Smooth muscle cell (in vitro differentiated cells): ENCODE data around the gene CACFD1. TPM values are rescaled to one million over a fixed set of nuclear protein-coding genes. Genes with fewer than 3 reads are reported as not detected.

Experiments used
- DNase-seq: peaks from one replicate; lab custom pipeline; 2025; ENCODE audit not compliant: unreplicated experiment; lab: John Stamatoyannopoulos, UW
- H2AFZ ChIP-seq: fragments of 200-600 bp; sonication (generic); 2 replicates; pipeline ENCODE4 v1.6.0; 2016; ENCODE audit warnings: antibody characterized with exemption, low read depth, mild to moderate bottlenecking
- H3F3A ChIP-seq: fragments of 200-600 bp; sonication (generic); 2 replicates; pipeline ENCODE4 v1.6.0; 2017; ENCODE audit warnings: antibody characterized with exemption, low read depth
- H3K27ac ChIP-seq: fragments of 200-600 bp; sonication (generic); 2 replicates; pipeline ENCODE4 v1.5.1; 2016; ENCODE audit warnings: low read depth, mild to moderate bottlenecking
- H3K27me3 ChIP-seq: fragments of 200-600 bp; sonication (generic); 2 replicates; pipeline ENCODE4 v1.6.1; 2016; ENCODE audit warnings: low read depth, mild to moderate bottlenecking
- H3K36me3 ChIP-seq: fragments of 200-600 bp; sonication (generic); 2 replicates; pipeline ENCODE4 v1.5.1; 2016; ENCODE audit warnings: low read depth
- H3K4me1 ChIP-seq: fragments of 200-600 bp; sonication (generic); 2 replicates; pipeline ENCODE4 v1.5.1; 2016; ENCODE audit warnings: low read depth
- H3K4me2 ChIP-seq: fragments of 200-600 bp; sonication (generic); 2 replicates; pipeline ENCODE4 v1.6.0; 2016; ENCODE audit warnings: mild to moderate bottlenecking
- H3K4me3 ChIP-seq: fragments of 200-600 bp; sonication (generic); 2 replicates; pipeline ENCODE4 v1.5.1; 2016; ENCODE audit warnings: mild to moderate bottlenecking
- H3K79me2 ChIP-seq: fragments of 200-600 bp; sonication (generic); 2 replicates; pipeline ENCODE4 v1.6.0; 2016; ENCODE audit warnings: low read depth, mild to moderate bottlenecking
- H3K9ac ChIP-seq: fragments of 200-600 bp; sonication (generic); 2 replicates; pipeline ENCODE4 v1.6.0; 2016; ENCODE audit warnings: low read depth
- H3K9me3 ChIP-seq: fragments of 200-600 bp; sonication (generic); replicated peaks from 2 replicates; pipeline ENCODE4 v1.5.1; 2016; ENCODE audit warnings: low read depth
- H4K20me1 ChIP-seq: fragments of 200-600 bp; sonication (generic); 2 replicates; pipeline ENCODE4 v1.6.0; 2016; ENCODE audit warnings: low read depth
- CTCF ChIP-seq: fragments of 200-600 bp; sonication (generic); IDR thresholded peaks from 2 replicates; pipeline ENCODE4 v1.5.1; 2017; ENCODE audit warnings: borderline replicate concordance, mild to moderate bottlenecking, antibody characterized with exemption; ENCODE audit not compliant: insufficient read depth, poor library complexity, severe bottlenecking
- WGBS: methylation state at CpG from one replicate; pipeline ENCODE4 v1.1.7; 2016; ENCODE audit warnings: low lambda C conversion rate; 5-methylcytosine and 5-hydroxymethylcytosine counted together
- polyA plus RNA-seq: library from polyadenylated mRNA; unstranded; fragments of >200 nt; fragmentation: Nextera tagmentation; extraction: Ambion mirVana; gene quantifications from 2 replicates; pipeline ENCODE4 v1.2.1, GENCODE V29; 2016
- total RNA-seq: library from RNA; depleted of rRNA; stranded (reverse); fragments of >200 nt; gene quantifications from 2 replicates; pipeline ENCODE4 v1.2.3, GENCODE V29; 2014

The CACFD1 gene
- total and polyA plus RNA-seq, 2 experiments from 2014 or later = 5.8 to 27.1 TPM

- DNase-seq = no peak
- Histone ChIP-seq H3F3A (peaks cover 5% of the 10 kb centered on the region), H3K4me2 (peak overlapping the region; percentile 49), H3K9me3 (no peaks in the 10 kb centered on the region), H4K20me1 (no peaks in the 10 kb centered on the region), H3K27me3 (no peaks in the 10 kb centered on the region), H3K9ac (no peak overlapping the region), H3K79me2 (no peaks in the 10 kb centered on the region), H2AFZ (peak overlapping the region; percentile 0), H3K27ac (no peak overlapping the region), H3K4me3 (no peak overlapping the region), H3K4me1 (peaks cover 12% of the 10 kb centered on the region), H3K36me3 (no peaks in the 10 kb centered on the region)
- 22% methylated on average over 26 of the region's 26 CpGs for WGBS
- no peak for TF ChIP-seq CTCF
Measured at GRCh38 chr9:133509179-133510083, 49.7 kb downstream of the CACFD1 start.

- no peaks in the 10 kb centered on the region for H3K9me3 ChIP-seq
- H3K27ac ChIP-seq = no peak overlapping the region
- no peaks in the 10 kb centered on the region for H3K27me3 ChIP-seq
- no peaks in the 10 kb centered on the region for H3F3A ChIP-seq
- peaks cover 12% of the 10 kb centered on the region for H3K4me1 ChIP-seq
- 89% methylated on average over 19 of the region's 27 CpGs for WGBS
- H3K4me3 ChIP-seq = no peak overlapping the region
- TF ChIP-seq CTCF = no peak
- no peak overlapping the region for H3K9ac ChIP-seq
- no peak for DNase-seq
- no peak overlapping the region for H3K4me2 ChIP-seq
- H4K20me1 ChIP-seq = no peaks in the 10 kb centered on the region
- no peak overlapping the region for H2AFZ ChIP-seq
- no peaks in the 10 kb centered on the region for H3K79me2 ChIP-seq
- H3K36me3 ChIP-seq = no peaks in the 10 kb centered on the region
Measured at GRCh38 chr9:133510926-133511505, 51.2 kb downstream of the CACFD1 start.

GRCh38 chr9:133511607-133512006 lies 51.8 kb downstream of the CACFD1 start:
- H3F3A ChIP-seq = no peaks in the 10 kb centered on the region
- no peak overlapping the region for H2AFZ ChIP-seq
- H4K20me1 ChIP-seq = no peaks in the 10 kb centered on the region
- no peak overlapping the region for H3K4me2 ChIP-seq
- H3K4me3 ChIP-seq = no peak overlapping the region
- no peaks in the 10 kb centered on the region for H3K36me3 ChIP-seq
- no peaks in the 10 kb centered on the region for H3K9me3 ChIP-seq
- no peak for TF ChIP-seq CTCF
- peaks cover 12% of the 10 kb centered on the region for H3K4me1 ChIP-seq
- H3K79me2 ChIP-seq = no peaks in the 10 kb centered on the region
- H3K27ac ChIP-seq = no peak overlapping the region
- WGBS = 88% methylated on average over 10 of the region's 10 CpGs
- H3K27me3 ChIP-seq = no peaks in the 10 kb centered on the region
- H3K9ac ChIP-seq = no peak overlapping the region
- no peak for DNase-seq
